Endothelial cell of umbilical vein (primary cell): Measurements from ENCODE around the gene GPBAR1. TPM values are rescaled to one million over a fixed set of nuclear protein-coding genes. Genes with fewer than 3 reads are reported as not detected.

Experiments used
- BruUV-seq: library from RNA; stranded (reverse); fragments of 400-500 nt; replicated peaks from 2 replicates; lab custom pipeline; 2021; lab: Mats Ljungman, UMichigan
- CTCF ChIA-PET: fragments of 300-600, 350-600 bp; sonication (Branson Sonifier 250); formaldehyde crosslinking; loops from one replicate; lab custom pipeline; 2021; ENCODE audit warnings: antibody characterized with exemption, inconsistent platforms; lab: Charles Lee
- POLR2A ChIA-PET: fragments of 300-600, 350-600 bp; sonication (Branson Sonifier 250); formaldehyde crosslinking; loops from one replicate; lab custom pipeline; 2021; ENCODE audit warnings: antibody characterized with exemption, inconsistent platforms; lab: Charles Lee
- DNase-seq: peaks from one replicate; pipeline ENCODE4 v3.0.0-alpha.2; 2011; ENCODE audit warnings: low read depth, low spot score
- FAIRE-seq: peaks from 2 replicates; lab custom pipeline; 2011; peaks lifted over from hg19 to GRCh38; lab: Jason Lieb, UNC
- H2AFZ ChIP-seq: 2 replicates; pipeline ENCODE4 v1.6.0; 2012; ENCODE audit warnings: low read depth, low read length, control low read depth, inconsistent platforms
- H3K27ac ChIP-seq: 2 replicates; pipeline ENCODE4 v1.5.1; 2011; ENCODE audit warnings: low read depth, mild to moderate bottlenecking, control low read depth, low read length, moderate library complexity; ENCODE audit not compliant: insufficient read depth
- H3K27me3 ChIP-seq, 2 experiments: 2 replicates each; pipeline versions ENCODE4 v1.6.0 to v1.6.1; 2011; ENCODE audit warnings: low read length in 2 of 2, mixed read lengths in 1 of 2; ENCODE audit not compliant: control insufficient read depth in 2 of 2, insufficient read depth in 2 of 2
- H3K36me3 ChIP-seq, 2 experiments: 2 replicates in 1 of 2; 3 replicates in 1 of 2; pipeline ENCODE4 v1.5.1; 2011; ENCODE audit warnings: low read length in 2 of 2, mild to moderate bottlenecking in 1 of 2, moderate library complexity in 1 of 2; ENCODE audit not compliant: control insufficient read depth in 2 of 2, insufficient read depth in 2 of 2; ENCODE audit errors: extremely low read depth in 1 of 2
- H3K4me1 ChIP-seq: 3 replicates; pipeline ENCODE4 v1.5.1; 2011; ENCODE audit warnings: mild to moderate bottlenecking, low read length; ENCODE audit not compliant: control insufficient read depth, insufficient read depth; ENCODE audit errors: extremely low read depth
- H3K4me2 ChIP-seq: 2 replicates; pipeline ENCODE4 v1.6.1; 2011; ENCODE audit warnings: low read length, control low read depth, mixed read lengths; ENCODE audit not compliant: insufficient read depth
- H3K4me3 ChIP-seq, 3 experiments: fragments of 200-600 bp in 1 of 3; sonication (generic), shearing (Covaris generic) in 1 of 3; replicated peaks in 1 of 3; 2 replicates each; pipeline ENCODE4 v1.5.1; 2011 to 2016; ENCODE audit warnings: control low read depth in 3 of 3, low read length in 3 of 3, mild to moderate bottlenecking in 2 of 3, inconsistent platforms in 1 of 3, low read depth in 1 of 3, moderate library complexity in 1 of 3; ENCODE audit not compliant: insufficient read depth in 1 of 3
- H3K79me2 ChIP-seq: 2 replicates; pipeline ENCODE4 v1.6.0; 2012; ENCODE audit warnings: low read length, inconsistent platforms; ENCODE audit not compliant: control insufficient read depth, insufficient read depth
- H3K9ac ChIP-seq: replicated peaks from 2 replicates; pipeline ENCODE3; 2011; ENCODE audit warnings: low read length, control low read depth; ENCODE audit not compliant: insufficient read depth; ENCODE audit errors: extremely low read depth
- H3K9me1 ChIP-seq: replicated peaks from 3 replicates; pipeline ENCODE4 v1.6.0; 2011; ENCODE audit warnings: mild to moderate bottlenecking, low read length; ENCODE audit not compliant: control insufficient read depth, insufficient read depth; ENCODE audit errors: extremely low read depth
- H3K9me3 ChIP-seq: replicated peaks from 2 replicates; pipeline ENCODE4 v1.5.1; 2012; ENCODE audit warnings: low read length, inconsistent platforms; ENCODE audit not compliant: control insufficient read depth, insufficient read depth
- H4K20me1 ChIP-seq: replicated peaks from 2 replicates; pipeline ENCODE3; 2011; ENCODE audit warnings: mild to moderate bottlenecking, low read length; ENCODE audit not compliant: control insufficient read depth, insufficient read depth; ENCODE audit errors: extremely low read depth
- EZH2 ChIP-seq: IDR thresholded peaks from 2 replicates; pipeline ENCODE4 v1.6.1; 2012; ENCODE audit warnings: borderline replicate concordance, low read depth, mild to moderate bottlenecking, moderate library complexity, low read length, inconsistent platforms; ENCODE audit not compliant: severe bottlenecking
- FOS ChIP-seq: IDR thresholded peaks from 2 replicates; pipeline ENCODE4 v1.6.1; 2011; ENCODE audit warnings: mild to moderate bottlenecking, low read length, moderate library complexity, borderline replicate concordance; ENCODE audit not compliant: insufficient read depth
- GATA2 ChIP-seq: IDR thresholded peaks from 2 replicates; pipeline ENCODE4 v1.7.0; 2011; ENCODE audit warnings: low read depth, mild to moderate bottlenecking, moderate library complexity, mixed read lengths, low read length; ENCODE audit not compliant: insufficient read length, insufficient read depth
- MAX ChIP-seq: IDR thresholded peaks from 2 replicates; pipeline ENCODE4 v1.6.1; 2011; ENCODE audit not compliant: insufficient read depth, insufficient read length
- MYC ChIP-seq: IDR thresholded peaks from one replicate; pipeline ENCODE4 v1.6.1; 2011; ENCODE audit warnings: mild to moderate bottlenecking, low read depth, low read length
- POLR2AphosphoS5 ChIP-seq: IDR thresholded peaks from 2 replicates; pipeline ENCODE4 v1.6.1; 2012; ENCODE audit warnings: low read depth, mild to moderate bottlenecking, control low read depth, low read length, moderate library complexity; ENCODE audit not compliant: insufficient read depth
- dilution Hi-C: fragments of 300-500 bp; cut with MboI; formaldehyde crosslinking; loops from one replicate; pipeline ENCODE4 v1.15.0; 2019; ENCODE audit warnings: low sequenced_read_pairs; ENCODE audit not compliant: extremely low pct_ligation_motif_present
- intact Hi-C: fragments of 100-400 bp; cut with micrococcal nuclease; formaldehyde crosslinking; loops from one replicate; pipeline ENCODE4 v1.10.0; 2022
- polyA plus RNA-seq, 4 experiments: library from polyadenylated mRNA; depleted of rRNA in 3 of 4; stranded (reverse) in 3 of 4; unstranded in 1 of 4; fragments of >200 nt; gene quantifications; 2 replicates each; pipeline versions ENCODE4 v1.2.1 to v1.2.3, GENCODE V29; 2011 to 2012; ENCODE audit warnings: missing spikeins in 1 of 4
- total RNA-seq: library from RNA; stranded (reverse); gene quantifications from 2 replicates; pipeline ENCODE4 v1.2.3, GENCODE V29; 2021
- TF ChIP-seq, protein P1 (sequence below), 2 donors: IDR thresholded peaks; 1 replicate in 1 of 2; 2 replicates in 1 of 2; pipeline ENCODE4 v1.5.1; 2011; ENCODE audit warnings: low read length in 2 of 2, mild to moderate bottlenecking in 2 of 2, moderate library complexity in 2 of 2, control low read depth in 1 of 2, inconsistent platforms in 1 of 2, low read depth in 1 of 2; ENCODE audit not compliant: insufficient read depth in 1 of 2; ENCODE audit errors: extremely low read depth in 1 of 2

GPBAR1 gene
- total and polyA plus RNA-seq, 2 donors (not counting 3 experiments of a cell fraction or from before 2014, with no cell fraction given): 0.14 to 0.75 TPM

DNA sequence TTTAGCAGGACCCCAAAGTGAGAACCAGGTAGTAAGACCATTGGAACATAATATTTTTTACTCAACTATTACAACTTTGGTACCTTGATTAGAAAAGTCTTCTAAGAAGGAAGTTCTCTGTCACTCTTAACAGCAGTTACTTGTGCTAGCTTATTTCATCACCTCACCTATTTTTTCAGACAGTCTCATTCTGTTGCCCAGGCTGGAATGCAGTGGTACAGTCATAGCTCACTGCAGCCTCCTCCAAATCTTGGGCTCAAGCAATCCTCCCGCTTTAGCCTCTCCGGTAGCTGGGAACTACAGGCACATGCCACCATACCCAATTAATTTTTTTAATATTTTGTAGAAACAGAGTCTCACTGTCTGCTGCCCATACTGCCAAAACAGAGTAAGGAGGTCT, 25.8 kb upstream of the GPBAR1 start:
- DNase-seq: no peak
- Histone ChIP-seq H3K36me3 (peaks cover 39 to 41% of the 10 kb centered on the region in 2 experiments), H3K9ac (no peak overlapping the region), H4K20me1 (no peaks in the 10 kb centered on the region), H3K27me3 (no peaks in the 10 kb centered on the region), H2AFZ (no peak overlapping the region), H3K4me3 (no peak overlapping the region), H3K9me3 (no peaks in the 10 kb centered on the region), H3K9me1 (no peaks in the 10 kb centered on the region), H3K79me2 (peaks cover 44% of the 10 kb centered on the region), H3K4me1 (peaks cover 8% of the 10 kb centered on the region), H3K27ac (no peak overlapping the region), H3K4me2 (no peak overlapping the region)
- POLR2A ChIA-PET: no interaction called here
- dilution Hi-C loops: no loop called here
- BruUV-seq: no TSS peak
- TF ChIP-seq FOS (no peak), POLR2AphosphoS5 (no peak), GATA2 (no peak), EZH2 (no peak), MAX (no peak), MYC (no peak)
- TF ChIP-seq, protein P1, sequence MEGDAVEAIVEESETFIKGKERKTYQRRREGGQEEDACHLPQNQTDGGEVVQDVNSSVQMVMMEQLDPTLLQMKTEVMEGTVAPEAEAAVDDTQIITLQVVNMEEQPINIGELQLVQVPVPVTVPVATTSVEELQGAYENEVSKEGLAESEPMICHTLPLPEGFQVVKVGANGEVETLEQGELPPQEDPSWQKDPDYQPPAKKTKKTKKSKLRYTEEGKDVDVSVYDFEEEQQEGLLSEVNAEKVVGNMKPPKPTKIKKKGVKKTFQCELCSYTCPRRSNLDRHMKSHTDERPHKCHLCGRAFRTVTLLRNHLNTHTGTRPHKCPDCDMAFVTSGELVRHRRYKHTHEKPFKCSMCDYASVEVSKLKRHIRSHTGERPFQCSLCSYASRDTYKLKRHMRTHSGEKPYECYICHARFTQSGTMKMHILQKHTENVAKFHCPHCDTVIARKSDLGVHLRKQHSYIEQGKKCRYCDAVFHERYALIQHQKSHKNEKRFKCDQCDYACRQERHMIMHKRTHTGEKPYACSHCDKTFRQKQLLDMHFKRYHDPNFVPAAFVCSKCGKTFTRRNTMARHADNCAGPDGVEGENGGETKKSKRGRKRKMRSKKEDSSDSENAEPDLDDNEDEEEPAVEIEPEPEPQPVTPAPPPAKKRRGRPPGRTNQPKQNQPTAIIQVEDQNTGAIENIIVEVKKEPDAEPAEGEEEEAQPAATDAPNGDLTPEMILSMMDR (IDR thresholded peaks at IDR 0.05; ENCODE audit: extremely low read depth in 1 of 2, insufficient read depth in 1 of 2, low read depth in 1 of 2, low read length in 2 of 2): no peak
- CTCF ChIA-PET: no interaction called here
- intact Hi-C loops: no loop called here
- FAIRE-seq: no peak
